NOMO-1 treated with dmso at 0.1 percent for 144 hours (cell line): ENCODE measurements around the gene NT5C2.
"Not testable (repeated sequence)": the region's sequence is repeated elsewhere in the genome, so short reads cannot be mapped to it uniquely, and the experiment has no call there.

ENCODE experiments used
- DNase-seq: peaks from one replicate; lab custom pipeline; 2025; ENCODE audit not compliant: unreplicated experiment; lab: John Stamatoyannopoulos, UW

The NT5C2 gene

GRCh38 chr10:103193107-103193819, at the start of gene NT5C2:
Gene NT5C2, minus strand, starts transcription at chr10:103193272. Its CDS starts 18,314 bp downstream, at chr10:103174958.
- DNase-seq, result peak; percentile 53

GRCh38 chr10:103241262-103242011, 48.4 kb upstream of the NT5C2 start:
- DNase-seq, result peak; percentile 15

GRCh38 chr10:103238506-103239252, 45.6 kb upstream of the NT5C2 start:
- no peak for DNase-seq

GRCh38 chr10:103235775-103236174, 42.7 kb upstream of the NT5C2 start:
- DNase-seq, result no peak

GRCh38 chr10:103232772-103233488, 39.9 kb upstream of the NT5C2 start:
- no peak for DNase-seq

- DNase-seq, result no peak
Measured at GRCh38 chr10:103232131-103232673, 39.1 kb upstream of the NT5C2 start.

- no peak for DNase-seq
Measured at GRCh38 chr10:103231047-103231551, 38.0 kb upstream of the NT5C2 start.

- DNase-seq, result no peak
Measured at GRCh38 chr10:103227416-103227815, 34.3 kb upstream of the NT5C2 start.

GRCh38 chr10:103225939-103226338, 32.9 kb upstream of the NT5C2 start:
- no peak for DNase-seq

- peak; percentile 35 for DNase-seq
Measured at GRCh38 chr10:103224721-103225120, 31.6 kb upstream of the NT5C2 start.

GRCh38 chr10:103224133-103224532, 31.1 kb upstream of the NT5C2 start:
- DNase-seq, result no peak

- not testable (repeated sequence) for DNase-seq
Measured at GRCh38 chr10:103216362-103216761, 23.3 kb upstream of the NT5C2 start.

GRCh38 chr10:103215601-103216000, 22.5 kb upstream of the NT5C2 start:
- no peak for DNase-seq

- DNase-seq, result not testable (repeated sequence)
Measured at GRCh38 chr10:103210262-103210661, 17.2 kb upstream of the NT5C2 start.

- DNase-seq, result not testable (repeated sequence)
Measured at GRCh38 chr10:103207643-103208042, 14.6 kb upstream of the NT5C2 start.

GRCh38 chr10:103207141-103207540, 14.1 kb upstream of the NT5C2 start:
- no peak for DNase-seq

GRCh38 chr10:103206715-103207114, 13.6 kb upstream of the NT5C2 start:
- not testable (repeated sequence) for DNase-seq

- DNase-seq, result not testable (repeated sequence)
Measured at GRCh38 chr10:103205401-103205800, 12.3 kb upstream of the NT5C2 start.

- DNase-seq, result no peak
Measured at GRCh38 chr10:103204353-103205255, 11.5 kb upstream of the NT5C2 start.
